Measurements from ENCODE around the gene EPAS1.

EPAS1 gene

GRCh38 chr2:46361920-46362666 lies 64.9 kb downstream of the EPAS1 start:
- DNase-seq (ENCODE audit: low read depth, low spot score), result no peak
- in situ Hi-C loops (cut with HindIII; ENCODE audit: low sequenced_read_pairs), result no loop called here
- TF ChIP-seq CTCF (IDR thresholded peaks at IDR 0.05; ENCODE audit: low read depth, low read length), result no peak
- H3K4me3 ChIP-seq (ENCODE audit: low read depth, low read length), result no peak overlapping the region

- in situ Hi-C loops (cut with HindIII; ENCODE audit: low sequenced_read_pairs), result no loop called here
- no peak for TF ChIP-seq CTCF (IDR thresholded peaks at IDR 0.05; ENCODE audit: low read depth, low read length)
- H3K4me3 ChIP-seq (ENCODE audit: low read depth, low read length), result no peak overlapping the region
- DNase-seq (ENCODE audit: low read depth, low spot score), result no peak
Observed at GRCh38 chr2:46362667-46363012, 65.4 kb downstream of the EPAS1 start.

- TF ChIP-seq CTCF (IDR thresholded peaks at IDR 0.05; ENCODE audit: low read depth, low read length), result no peak
- H3K4me3 ChIP-seq (ENCODE audit: low read depth, low read length), result no peak overlapping the region
- in situ Hi-C loops (cut with HindIII; ENCODE audit: low sequenced_read_pairs), result no loop called here
- DNase-seq (ENCODE audit: low read depth, low spot score), result peak; percentile 71
Observed at GRCh38 chr2:46363535-46364170, 66.4 kb downstream of the EPAS1 start.

- H3K4me3 ChIP-seq (ENCODE audit: low read depth, low read length), result no peak overlapping the region
- peak; percentile 75 for TF ChIP-seq CTCF (IDR thresholded peaks at IDR 0.05; ENCODE audit: low read depth, low read length)
- peak; percentile 75 for DNase-seq (ENCODE audit: low read depth, low spot score)
- in situ Hi-C loops (cut with HindIII; ENCODE audit: low sequenced_read_pairs), result no loop called here
Observed at GRCh38 chr2:46364797-46365457, 67.7 kb downstream of the EPAS1 start.

- TF ChIP-seq CTCF (IDR thresholded peaks at IDR 0.05; ENCODE audit: low read depth, low read length), result peak; percentile 80
- DNase-seq (ENCODE audit: low read depth, low spot score), result peak; percentile 19
- in situ Hi-C loops (cut with HindIII; ENCODE audit: low sequenced_read_pairs), result no loop called here
- H3K4me3 ChIP-seq (ENCODE audit: low read depth, low read length), result no peak overlapping the region
Observed at GRCh38 chr2:46365913-46366667, 68.9 kb downstream of the EPAS1 start.

GRCh38 chr2:46366668-46367052 lies 69.5 kb downstream of the EPAS1 start:
- no peak overlapping the region for H3K4me3 ChIP-seq (ENCODE audit: low read depth, low read length)
- no peak for DNase-seq (ENCODE audit: low read depth, low spot score)
- in situ Hi-C loops (cut with HindIII; ENCODE audit: low sequenced_read_pairs), result no loop called here
- no peak for TF ChIP-seq CTCF (IDR thresholded peaks at IDR 0.05; ENCODE audit: low read depth, low read length)
